Tibial nerve (tissue), 4 donors: Measurements from ENCODE around the gene PLEKHJ1. TPM values are rescaled to one million over a fixed set of nuclear protein-coding genes. Genes with fewer than 3 reads are reported as not detected.
A peak's percentile ranks its signal among the peaks of the same experiment; 100 is the strongest.

Experiments
- DNase-seq, 2 donors: peaks; one replicate each; pipeline ENCODE4 v3.0.0-alpha.2; 2019; ENCODE audit warnings: low spot score in 2 of 2
- H3K27ac ChIP-seq, 4 donors: fragments of 200-600 bp; sonication (generic) in 3 of 4; one replicate each; pipeline ENCODE4 v1.5.1; 2017 to 2019; ENCODE audit warnings: mild to moderate bottlenecking in 1 of 4
- H3K27me3 ChIP-seq, 2 donors: fragments of 200-600 bp; sonication (generic) in 1 of 2; one replicate each; pipeline versions ENCODE4 v1.5.1 to v1.6.0; 2017 to 2019
- H3K36me3 ChIP-seq, 3 donors: fragments of 200-600 bp; sonication (generic); one replicate each; pipeline ENCODE4 v1.5.1; 2018 to 2019
- H3K4me1 ChIP-seq, 4 donors: fragments of 200-600 bp; sonication (generic) in 3 of 4; one replicate each; pipeline ENCODE4 v1.5.1; 2017 to 2019
- H3K4me3 ChIP-seq, 4 donors: fragments of 200-600 bp; sonication (generic) in 3 of 4; one replicate each; pipeline ENCODE4 v1.5.1; 2017 to 2019; ENCODE audit warnings: mild to moderate bottlenecking in 1 of 4, moderate library complexity in 1 of 4
- H3K9me3 ChIP-seq, 4 donors: fragments of 200-600 bp; sonication (generic) in 3 of 4; one replicate each; pipeline ENCODE4 v1.5.1; 2017 to 2019
- EP300 ChIP-seq, 2 donors: sonication (generic); formaldehyde crosslinking; IDR thresholded peaks; one replicate each; pipeline ENCODE4 v1.6.1; 2017; ENCODE audit warnings: antibody characterized with exemption in 2 of 2, mild to moderate bottlenecking in 1 of 2
- POLR2A ChIP-seq, 2 donors: fragments of 450-650 bp; IDR thresholded peaks; one replicate each; pipeline ENCODE4 v1.6.1; 2017; ENCODE audit warnings: antibody characterized with exemption in 2 of 2, mild to moderate bottlenecking in 2 of 2, moderate library complexity in 2 of 2
- WGBS, 2 donors: methylation state at CpG; one replicate each; pipeline ENCODE4 v1.1.5; 2018; 5-methylcytosine and 5-hydroxymethylcytosine counted together
- total RNA-seq, 4 donors: library from RNA; depleted of rRNA; stranded (reverse); fragments of >200 nt; gene quantifications; one replicate each; pipeline ENCODE4 v1.1.0, GENCODE V29; 2016
- TF ChIP-seq, protein P1 (sequence below), 5 experiments: fragments of 200-600 bp in 3 of 5; fragments of 450-650 bp in 2 of 5; sonication (generic) in 3 of 5; IDR thresholded peaks; one replicate each; pipeline ENCODE4 v1.5.1; 2016 to 2019; ENCODE audit warnings: antibody characterized with exemption in 5 of 5, mild to moderate bottlenecking in 3 of 5, moderate library complexity in 2 of 5

The PLEKHJ1 gene
- total RNA-seq, 4 donors from 2014 or later: 37.3 to 67.5 (median 51.2) TPM

GRCh38 chr19:2260341-2260805 is 24.2 kb upstream of the PLEKHJ1 start:
- Histone ChIP-seq H3K4me1 (no peaks in the 10 kb centered on the region), H3K4me3 (no peak overlapping the region), H3K36me3 (no peaks in the 10 kb centered on the region), H3K9me3 (no peaks in the 10 kb centered on the region), H3K27me3 (no peaks in the 10 kb centered on the region), H3K27ac (peak overlapping the region in 1 of 4 donors; percentile 12)
- DNase-seq: no peak
- 67 to 68% methylated on average over 11 of the region's 11 CpGs for WGBS, 2 donors
- TF ChIP-seq EP300 (IDR thresholded peaks at IDR 0.05) (no peak), POLR2A (IDR thresholded peaks at IDR 0.05) (no peak)
- TF ChIP-seq, protein P1, sequence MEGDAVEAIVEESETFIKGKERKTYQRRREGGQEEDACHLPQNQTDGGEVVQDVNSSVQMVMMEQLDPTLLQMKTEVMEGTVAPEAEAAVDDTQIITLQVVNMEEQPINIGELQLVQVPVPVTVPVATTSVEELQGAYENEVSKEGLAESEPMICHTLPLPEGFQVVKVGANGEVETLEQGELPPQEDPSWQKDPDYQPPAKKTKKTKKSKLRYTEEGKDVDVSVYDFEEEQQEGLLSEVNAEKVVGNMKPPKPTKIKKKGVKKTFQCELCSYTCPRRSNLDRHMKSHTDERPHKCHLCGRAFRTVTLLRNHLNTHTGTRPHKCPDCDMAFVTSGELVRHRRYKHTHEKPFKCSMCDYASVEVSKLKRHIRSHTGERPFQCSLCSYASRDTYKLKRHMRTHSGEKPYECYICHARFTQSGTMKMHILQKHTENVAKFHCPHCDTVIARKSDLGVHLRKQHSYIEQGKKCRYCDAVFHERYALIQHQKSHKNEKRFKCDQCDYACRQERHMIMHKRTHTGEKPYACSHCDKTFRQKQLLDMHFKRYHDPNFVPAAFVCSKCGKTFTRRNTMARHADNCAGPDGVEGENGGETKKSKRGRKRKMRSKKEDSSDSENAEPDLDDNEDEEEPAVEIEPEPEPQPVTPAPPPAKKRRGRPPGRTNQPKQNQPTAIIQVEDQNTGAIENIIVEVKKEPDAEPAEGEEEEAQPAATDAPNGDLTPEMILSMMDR (IDR thresholded peaks at IDR 0.05): no peak

DNA sequence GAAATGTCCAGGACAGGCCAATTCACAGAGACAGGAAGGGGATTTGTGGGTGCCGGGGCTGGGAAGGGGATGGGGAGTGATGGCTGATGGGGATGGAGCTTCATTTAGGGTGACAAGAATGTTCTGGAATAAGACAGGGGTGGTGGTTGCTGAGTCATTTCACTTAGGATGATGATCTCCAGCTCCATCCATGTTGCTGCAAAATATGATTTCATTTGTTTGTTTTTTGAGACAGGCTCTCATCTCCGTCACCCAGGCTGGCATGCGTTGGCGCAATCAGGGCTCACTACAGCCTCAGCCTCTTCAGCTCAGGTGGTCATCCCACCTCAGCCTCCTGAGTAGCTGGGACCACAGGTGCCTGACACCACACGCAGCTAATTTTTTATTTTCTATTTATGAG is 23.2 kb upstream of the PLEKHJ1 start:
- 76 to 85% methylated on average over 5 of the region's 5 CpGs for WGBS, 2 donors
- H3K27ac ChIP-seq: no peak overlapping the region
- DNase-seq: no peak
- TF ChIP-seq POLR2A (IDR thresholded peaks at IDR 0.05) (no peak), EP300 (IDR thresholded peaks at IDR 0.05) (no peak)
- TF ChIP-seq, protein P1 (IDR thresholded peaks at IDR 0.05): no peak
- H3K4me1 ChIP-seq: no peaks in the 10 kb centered on the region
- no peaks in the 10 kb centered on the region for H3K9me3 ChIP-seq
- peaks cover 0 to under 1% of the 10 kb centered on the region in 2 donors for H3K27me3 ChIP-seq
- H3K36me3 ChIP-seq: no peaks in the 10 kb centered on the region
- H3K4me3 ChIP-seq: no peak overlapping the region

DNA sequence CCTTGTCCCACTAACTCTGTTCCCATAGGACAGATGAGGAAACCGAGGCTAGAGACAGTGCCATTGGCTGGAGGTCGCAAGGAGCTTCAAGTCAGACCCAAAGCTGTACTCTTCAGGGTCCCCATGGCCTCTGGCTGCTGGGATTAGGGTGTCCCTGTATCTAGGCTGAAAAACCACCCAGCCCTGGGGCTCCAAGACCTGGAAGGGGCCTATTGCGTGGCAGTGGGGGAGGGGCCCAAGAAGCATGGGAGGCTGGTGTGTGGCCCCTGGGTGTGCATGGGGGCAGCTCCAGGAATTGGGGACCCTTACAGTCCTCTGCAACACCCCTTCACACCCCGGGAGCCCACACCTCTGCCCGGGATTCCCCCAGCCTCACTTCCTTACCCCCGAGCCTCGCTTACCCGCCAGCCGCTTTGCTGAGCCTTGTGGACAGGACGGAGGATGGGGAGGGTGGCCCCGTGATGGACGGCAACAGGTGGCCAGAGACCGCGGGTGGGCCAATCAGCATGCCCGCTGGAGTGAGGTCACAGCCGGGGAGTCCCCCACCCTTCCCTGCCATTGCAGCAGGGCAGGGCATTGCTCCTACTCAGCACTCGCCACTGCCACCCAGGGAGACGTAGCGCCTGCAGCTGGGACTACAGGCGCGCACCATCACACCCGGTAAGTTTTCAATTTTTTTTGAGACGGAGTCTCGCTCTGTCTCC is 20.0 kb upstream of the PLEKHJ1 start, which contains the start of gene JSRP1:
TSS of gene JSRP1 (minus strand) at position 436 of the 704 bp plus-strand sequence. CDS start 1,103 bp downstream, outside the sequence.
- no peaks in the 10 kb centered on the region for H3K36me3 ChIP-seq
- no peaks in the 10 kb centered on the region for H3K9me3 ChIP-seq
- H3K4me3 ChIP-seq: no peak within 1 kb of the TSS
- H3K27ac ChIP-seq: no peak within 1 kb of the TSS
- DNase-seq: no peak
- 81 to 83% methylated on average over 16 to 24 of the region's 24 CpGs for WGBS, 2 donors
- H3K4me1 ChIP-seq: peaks cover 0 to 29% (median 14%) of the 10 kb centered on the region in 4 donors
- TF ChIP-seq, protein P1 (IDR thresholded peaks at IDR 0.05): no peak
- TF ChIP-seq POLR2A (IDR thresholded peaks at IDR 0.05) (no peak), EP300 (IDR thresholded peaks at IDR 0.05) (no peak)
- H3K27me3 ChIP-seq: peaks cover 0 to 29% of the 10 kb centered on the region in 2 donors

DNA sequence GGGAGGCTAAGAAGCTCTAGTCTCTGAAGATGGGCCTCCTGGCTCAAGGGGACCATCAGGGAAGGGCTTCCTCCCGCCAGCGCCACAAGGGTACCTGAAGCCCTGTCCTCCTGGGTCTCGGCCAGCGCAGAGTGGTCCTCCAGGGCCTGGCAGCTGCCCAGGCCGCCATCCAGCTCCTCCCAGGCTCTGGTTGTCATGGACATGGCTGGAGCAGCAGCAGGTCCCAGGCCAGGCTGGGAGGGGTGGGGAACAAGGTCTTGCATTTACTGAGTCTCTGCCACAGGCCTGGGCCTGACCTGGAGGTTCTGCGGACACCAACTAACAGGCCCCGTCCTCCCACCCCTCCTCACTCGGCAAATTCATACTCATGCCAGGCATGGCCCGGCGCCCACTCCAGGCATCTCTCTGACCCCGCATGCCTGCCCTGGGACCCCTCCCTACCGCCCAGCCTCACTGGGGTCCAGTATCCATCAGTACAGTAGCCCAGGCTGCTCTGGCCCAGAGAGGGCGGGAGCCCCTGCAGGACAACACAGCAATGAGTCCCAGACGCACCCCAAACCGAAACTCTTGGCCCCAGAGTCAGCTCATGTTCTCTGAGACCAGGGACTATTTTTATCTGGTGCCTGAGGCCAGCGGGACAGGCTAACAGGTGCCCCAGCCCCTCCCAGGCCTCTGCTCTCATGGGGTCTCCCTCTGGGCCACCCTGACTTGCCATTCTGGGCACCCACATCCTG is 19.1 kb upstream of the PLEKHJ1 start:
- DNase-seq: no peak
- peaks cover 0 to 35% of the 10 kb centered on the region in 2 donors for H3K27me3 ChIP-seq

More for the DNA sequence above, 19.1 kb upstream of the PLEKHJ1 start:
- no peak overlapping the region for H3K4me3 ChIP-seq
- H3K9me3 ChIP-seq: no peaks in the 10 kb centered on the region
- H3K4me1 ChIP-seq: peaks cover 0 to 37% (median 18%) of the 10 kb centered on the region in 4 donors
- H3K36me3 ChIP-seq: no peaks in the 10 kb centered on the region
- 42 to 88% methylated on average over 3 to 15 of the region's 16 CpGs for WGBS, 2 donors
- TF ChIP-seq POLR2A (IDR thresholded peaks at IDR 0.05): no peak
- TF ChIP-seq, protein P1 (IDR thresholded peaks at IDR 0.05): no peak
- no peak for TF ChIP-seq EP300 (IDR thresholded peaks at IDR 0.05)
- H3K27ac ChIP-seq: no peak overlapping the region
